GM23338 (cell line): ENCODE data around the gene HNRNPAB. TPM values are rescaled to one million over a fixed set of nuclear protein-coding genes. Genes with fewer than 3 reads are reported as not detected.

ENCODE experiments used
- ATAC-seq: fragments of 200-7000 bp; cut with Tn5 transposase; 3 replicates; pipeline ENCODE4 v1.9.1; 2020
- DNase-seq: peaks from one replicate; pipeline ENCODE4 v3.0.0-alpha.2; 2015; ENCODE audit warnings: low spot score
- H2AFZ ChIP-seq: fragments of 200-600 bp; sonication (generic); 2 replicates; pipeline ENCODE4 v1.8.0; 2016; ENCODE audit warnings: antibody characterized with exemption, mild to moderate bottlenecking, moderate library complexity
- H3F3A ChIP-seq: fragments of 200-600 bp; sonication (generic); replicated peaks from 2 replicates; pipeline ENCODE4 v1.8.0; 2017; ENCODE audit warnings: antibody characterized with exemption, mixed run types, low read depth
- H3K27ac ChIP-seq: fragments of 200-600 bp; sonication (generic); 2 replicates; pipeline ENCODE4 v1.6.1; 2016; ENCODE audit warnings: low read depth
- H3K27me3 ChIP-seq: fragments of 200-600 bp; sonication (generic); 2 replicates; pipeline ENCODE4 v1.8.0; 2016; ENCODE audit warnings: mild to moderate bottlenecking, mixed run types, moderate library complexity; ENCODE audit not compliant: insufficient read depth
- H3K36me3 ChIP-seq: fragments of 200-600 bp; sonication (generic); 2 replicates; pipeline ENCODE4 v1.8.0; 2016; ENCODE audit warnings: mild to moderate bottlenecking; ENCODE audit not compliant: insufficient read depth
- H3K4me1 ChIP-seq: fragments of 200-600 bp; sonication (generic); 2 replicates; pipeline ENCODE4 v1.8.0; 2016; ENCODE audit warnings: mild to moderate bottlenecking, moderate library complexity; ENCODE audit not compliant: insufficient read depth
- H3K4me2 ChIP-seq: fragments of 200-600 bp; sonication (generic); 2 replicates; pipeline ENCODE4 v1.7.1; 2017; ENCODE audit warnings: mixed run types
- H3K4me3 ChIP-seq: fragments of 200-600 bp; sonication (generic); 2 replicates; pipeline ENCODE4 v1.6.1; 2016; ENCODE audit warnings: mixed run types
- H3K79me2 ChIP-seq: fragments of 200-600 bp; sonication (generic); replicated peaks from 2 replicates; pipeline ENCODE4 v1.8.0; 2017; ENCODE audit warnings: mild to moderate bottlenecking; ENCODE audit not compliant: insufficient read depth
- H3K9me2 ChIP-seq: fragments of 200-600 bp; sonication (generic); 2 replicates; pipeline ENCODE4 v1.8.0; 2017; ENCODE audit not compliant: insufficient read depth
- H4K20me1 ChIP-seq: fragments of 200-600 bp; sonication (generic); replicated peaks from 2 replicates; pipeline ENCODE4 v1.8.0; 2017; ENCODE audit warnings: mild to moderate bottlenecking; ENCODE audit not compliant: insufficient read depth
- H3K27ac Mint-ChIP-seq: 2 replicates; pipeline ENCODE4 v1.8.0; 2020; ENCODE audit warnings: inconsistent platforms, mild to moderate bottlenecking, moderate library complexity, mixed read lengths
- H3K27me3 Mint-ChIP-seq: 3 replicates; pipeline ENCODE4 v1.8.0; 2022; ENCODE audit warnings: low read depth, mild to moderate bottlenecking, moderate library complexity, mixed read lengths, inconsistent platforms; ENCODE audit not compliant: insufficient read depth, poor library complexity
- H3K36me3 Mint-ChIP-seq: 3 replicates; pipeline ENCODE4 v1.8.0; 2021; ENCODE audit warnings: low read depth, mild to moderate bottlenecking, inconsistent platforms, moderate library complexity, mixed read lengths
- H3K4me1 Mint-ChIP-seq: 3 replicates; pipeline ENCODE4 v1.8.0; 2020; ENCODE audit warnings: mild to moderate bottlenecking, inconsistent platforms, mixed read lengths
- H3K4me3 Mint-ChIP-seq: 3 replicates; pipeline ENCODE4 v1.8.0; 2021; ENCODE audit warnings: moderate library complexity, mild to moderate bottlenecking, inconsistent platforms, mixed read lengths
- H3K9me3 Mint-ChIP-seq: 3 replicates; pipeline ENCODE4 v1.8.0; 2020; ENCODE audit warnings: moderate library complexity, mild to moderate bottlenecking, inconsistent platforms, mixed read lengths
- CTCF ChIP-seq, 2 experiments: fragments of 200-600 bp in 1 of 2; sonication (generic) in 1 of 2; conservative IDR thresholded peaks; 2 replicates each; pipeline versions ENCODE4 v1.5.1 to v1.6.1; 2016 to 2017; ENCODE audit warnings: antibody characterized with exemption in 2 of 2, low read depth in 2 of 2, mild to moderate bottlenecking in 2 of 2, moderate library complexity in 1 of 2
- ETS1 ChIP-seq: IDR thresholded peaks from 2 replicates; pipeline ENCODE4 v1.6.1; 2016; ENCODE audit warnings: antibody characterized with exemption
- NANOG ChIP-seq: IDR thresholded peaks from 2 replicates; pipeline ENCODE4 v1.6.1; 2016; ENCODE audit warnings: antibody characterized with exemption, borderline replicate concordance
- POLR2AphosphoS5 ChIP-seq: IDR thresholded peaks from 2 replicates; pipeline ENCODE4 v1.6.1; 2016; ENCODE audit warnings: antibody characterized with exemption, low read depth
- REST ChIP-seq: IDR thresholded peaks from one replicate; pipeline ENCODE4 v1.6.1; 2018; ENCODE audit warnings: antibody characterized with exemption; ENCODE audit not compliant: unreplicated experiment
- STAT1 ChIP-seq: IDR thresholded peaks from one replicate; pipeline ENCODE4 v1.6.1; 2016; ENCODE audit warnings: antibody characterized with exemption; ENCODE audit not compliant: unreplicated experiment
- ZNF331 ChIP-seq: fragments of 250-450 bp; sonication (Bioruptor Pico); IDR thresholded peaks from 2 replicates; pipeline ENCODE4 v1.5.0; 2020; ENCODE audit warnings: low read depth, mild to moderate bottlenecking, moderate library complexity
- ZNF462 ChIP-seq: fragments of 250-450 bp; sonication (Bioruptor Pico); IDR thresholded peaks from 2 replicates; pipeline ENCODE4 v1.5.0; 2020; ENCODE audit warnings: mild to moderate bottlenecking, moderate library complexity
- polyA plus RNA-seq: library from polyadenylated mRNA; unstranded; fragments of >200 nt; fragmentation: Nextera tagmentation; extraction: Ambion mirVana; gene quantifications from 2 replicates; pipeline ENCODE4 v1.2.1, GENCODE V29; 2016
- total RNA-seq: library from RNA; depleted of rRNA; stranded (reverse); fragments of >200 nt; shearing (Covaris generic); gene quantifications from 2 replicates; pipeline ENCODE4 v1.2.3, GENCODE V29; 2014

The HNRNPAB gene
- total and polyA plus RNA-seq, 2 experiments from 2014 or later: 304 to 579 TPM

- Mint-ChIP-seq H3K4me3 (no peak overlapping the region), H3K27me3 (peaks cover 5% of the 10 kb centered on the region), H3K4me1 (peaks cover 4% of the 10 kb centered on the region), H3K36me3 (no peaks in the 10 kb centered on the region), H3K9me3 (no peaks in the 10 kb centered on the region), H3K27ac (no peak overlapping the region)
- Histone ChIP-seq H3K36me3 (no peaks in the 10 kb centered on the region), H2AFZ (no peak overlapping the region), H3K9me2 (0 out of 2 replicates have a peak, but pooled peaks cover 2% of the 10 kb centered on the region), H3K4me2 (no peak overlapping the region), H3K4me3 (no peak overlapping the region), H3K27me3 (no peaks in the 10 kb centered on the region), H3F3A (no peaks in the 10 kb centered on the region), H3K4me1 (no peaks in the 10 kb centered on the region), H3K79me2 (no peaks in the 10 kb centered on the region), H3K27ac (no peak overlapping the region), H4K20me1 (no peaks in the 10 kb centered on the region)
- no peak for TF ChIP-seq STAT1
- TF ChIP-seq POLR2AphosphoS5: no peak
- TF ChIP-seq REST: no peak
- no peak for TF ChIP-seq ETS1
- no peak for TF ChIP-seq NANOG
- TF ChIP-seq ZNF462 (CRISPR knock-in tag): no peak
- no peak for TF ChIP-seq ZNF331 (CRISPR knock-in tag)
- TF ChIP-seq CTCF (conservative IDR thresholded peaks at IDR 0.05; ENCODE audit: low read depth in 2 of 2): no peak
- ATAC-seq: no peak
- no peak for DNase-seq
These were observed 45.1 kb downstream of the HNRNPAB start for GRCh38 chr5:178249191-178249989.
